LNCaP clone FGC (cell line): ENCODE data around the gene TFDP2.

Experiments
- DNase-seq: peaks from one replicate; pipeline ENCODE4 v3.0.0-alpha.2; 2011; ENCODE audit warnings: low read depth
- H3K4me3 ChIP-seq: 2 replicates; pipeline ENCODE4 v1.5.1; 2011; ENCODE audit warnings: mild to moderate bottlenecking, low read depth, low read length, control low read depth
- TF ChIP-seq, protein P1 (sequence below): IDR thresholded peaks from 2 replicates; pipeline ENCODE4 v1.5.1; 2012; ENCODE audit warnings: mild to moderate bottlenecking; ENCODE audit not compliant: control insufficient read depth, insufficient read depth; ENCODE audit errors: extremely low read depth

TFDP2 gene

DNA sequence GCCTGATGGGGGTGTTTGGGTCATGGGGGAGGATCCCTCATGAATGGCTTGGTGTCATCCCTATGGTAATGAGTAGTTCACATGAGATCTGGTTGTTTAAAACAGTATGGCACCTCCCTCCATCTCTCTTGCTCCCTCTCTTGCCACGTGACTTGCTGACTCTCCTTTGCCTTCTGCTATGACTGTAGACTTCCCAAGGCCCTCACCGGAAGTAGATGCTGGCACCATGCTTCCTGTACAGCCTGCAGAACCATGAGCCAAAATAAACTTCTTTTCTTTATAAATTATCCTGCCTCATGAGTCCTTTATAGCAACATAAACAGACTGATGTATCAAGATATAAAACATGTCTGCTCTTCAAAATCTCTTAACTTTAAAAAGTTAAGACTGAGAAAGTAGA, 96.1 kb downstream of the TFDP2 start:
- TF ChIP-seq, protein P1, sequence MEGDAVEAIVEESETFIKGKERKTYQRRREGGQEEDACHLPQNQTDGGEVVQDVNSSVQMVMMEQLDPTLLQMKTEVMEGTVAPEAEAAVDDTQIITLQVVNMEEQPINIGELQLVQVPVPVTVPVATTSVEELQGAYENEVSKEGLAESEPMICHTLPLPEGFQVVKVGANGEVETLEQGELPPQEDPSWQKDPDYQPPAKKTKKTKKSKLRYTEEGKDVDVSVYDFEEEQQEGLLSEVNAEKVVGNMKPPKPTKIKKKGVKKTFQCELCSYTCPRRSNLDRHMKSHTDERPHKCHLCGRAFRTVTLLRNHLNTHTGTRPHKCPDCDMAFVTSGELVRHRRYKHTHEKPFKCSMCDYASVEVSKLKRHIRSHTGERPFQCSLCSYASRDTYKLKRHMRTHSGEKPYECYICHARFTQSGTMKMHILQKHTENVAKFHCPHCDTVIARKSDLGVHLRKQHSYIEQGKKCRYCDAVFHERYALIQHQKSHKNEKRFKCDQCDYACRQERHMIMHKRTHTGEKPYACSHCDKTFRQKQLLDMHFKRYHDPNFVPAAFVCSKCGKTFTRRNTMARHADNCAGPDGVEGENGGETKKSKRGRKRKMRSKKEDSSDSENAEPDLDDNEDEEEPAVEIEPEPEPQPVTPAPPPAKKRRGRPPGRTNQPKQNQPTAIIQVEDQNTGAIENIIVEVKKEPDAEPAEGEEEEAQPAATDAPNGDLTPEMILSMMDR: no peak
- DNase-seq: no peak
- H3K4me3 ChIP-seq: no peak overlapping the region

DNA sequence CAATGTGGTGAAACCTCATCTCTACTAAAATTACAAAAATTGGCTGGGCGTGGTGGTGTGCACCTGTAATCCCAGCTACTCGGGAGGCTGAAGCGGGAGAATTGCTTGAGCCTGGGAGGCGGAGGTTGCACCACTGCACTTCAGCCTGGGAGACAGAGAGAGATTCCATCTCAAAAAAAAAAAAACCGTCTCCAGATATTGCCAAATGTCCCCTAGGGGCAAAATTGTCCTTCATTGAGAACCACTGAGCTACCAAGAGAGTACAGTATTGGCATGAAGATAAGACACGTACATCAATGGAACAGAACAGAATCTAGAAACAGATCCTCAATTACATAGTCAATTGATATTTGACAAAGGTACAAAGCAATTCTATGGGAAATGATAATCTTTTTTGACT, 98.0 kb downstream of the TFDP2 start:
- no peak overlapping the region for H3K4me3 ChIP-seq
- TF ChIP-seq, protein P1: no peak
- no peak for DNase-seq

DNA sequence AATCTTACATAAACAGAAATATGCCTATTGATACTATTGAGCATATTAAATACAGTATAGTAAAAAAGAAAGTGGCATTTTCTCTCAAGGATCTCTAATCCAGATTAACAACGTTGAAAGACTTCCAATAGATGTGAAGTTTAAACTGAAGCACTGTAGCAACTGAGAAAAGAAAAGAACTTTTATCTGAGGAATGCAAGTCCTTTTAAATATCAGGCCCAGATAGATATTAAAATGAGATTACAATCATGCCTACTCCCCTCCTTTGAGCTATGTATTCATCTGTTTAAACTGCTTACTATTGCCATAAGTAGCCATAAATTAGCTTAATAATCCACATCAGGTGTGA, 102.3 kb downstream of the TFDP2 start:
- TF ChIP-seq, protein P1: no peak
- no peak for DNase-seq
- no peak overlapping the region for H3K4me3 ChIP-seq

DNA sequence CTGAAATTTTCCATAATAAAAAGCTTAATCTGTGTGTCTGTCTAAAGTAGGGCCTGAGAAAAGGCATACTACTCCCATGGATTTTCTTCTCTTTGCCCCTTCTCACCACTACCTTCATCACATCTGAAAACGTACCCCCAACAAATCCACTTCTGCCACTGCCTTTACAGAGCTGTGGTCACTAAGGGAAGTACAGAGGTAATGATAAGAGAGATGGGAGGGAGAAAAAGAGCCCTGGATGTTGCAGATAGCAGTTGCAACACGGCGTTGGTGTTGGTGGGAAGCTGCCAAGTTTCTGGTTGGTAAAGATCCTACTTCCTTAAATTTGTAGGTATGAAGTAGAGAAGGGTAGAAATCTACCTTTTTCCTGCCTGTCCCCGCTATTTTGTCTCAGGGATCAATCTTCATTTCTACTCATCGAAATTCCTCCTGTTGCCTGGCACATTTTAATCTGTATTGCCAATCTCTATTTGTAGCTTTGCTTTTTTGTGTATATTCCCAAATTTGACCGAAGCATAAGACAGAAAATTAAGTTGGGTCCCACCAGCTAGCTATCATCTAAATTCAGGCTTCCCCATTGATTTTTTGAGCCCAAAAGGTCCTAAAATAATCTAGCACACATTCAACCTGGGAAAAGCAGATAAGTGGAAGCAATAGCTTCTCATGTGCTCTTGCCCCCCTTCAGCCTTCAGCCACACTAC, 102.9 kb downstream of the TFDP2 start:
- no peak for DNase-seq
- TF ChIP-seq, protein P1: no peak
- no peak overlapping the region for H3K4me3 ChIP-seq

DNA sequence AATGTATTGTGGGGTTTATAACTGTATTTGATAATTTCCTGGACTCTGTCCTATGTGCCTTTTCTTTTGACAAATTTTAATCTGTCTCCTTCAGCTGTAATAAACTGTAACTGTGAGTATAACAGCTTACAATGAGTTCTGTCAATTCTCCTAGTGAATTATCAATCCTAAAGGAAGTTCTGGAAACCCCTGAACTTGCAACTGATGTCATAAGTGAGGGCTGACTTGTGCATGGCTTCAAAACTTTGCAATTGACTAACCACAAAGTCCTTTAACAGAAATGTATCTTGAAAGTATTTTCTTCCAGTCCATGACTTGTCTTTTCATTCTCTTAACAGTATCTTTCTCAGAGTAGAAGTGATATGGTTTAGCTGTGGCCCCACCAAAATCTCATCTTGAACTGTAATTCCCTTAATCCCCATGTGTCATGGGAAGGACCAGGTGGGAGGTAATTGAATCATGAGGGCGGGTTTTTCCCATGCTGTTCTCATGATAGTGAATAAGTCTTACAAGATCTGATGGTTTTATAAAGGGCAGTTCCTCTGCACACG, 108.3 kb downstream of the TFDP2 start:
- no peak for DNase-seq
- TF ChIP-seq, protein P1: no peak

DNA sequence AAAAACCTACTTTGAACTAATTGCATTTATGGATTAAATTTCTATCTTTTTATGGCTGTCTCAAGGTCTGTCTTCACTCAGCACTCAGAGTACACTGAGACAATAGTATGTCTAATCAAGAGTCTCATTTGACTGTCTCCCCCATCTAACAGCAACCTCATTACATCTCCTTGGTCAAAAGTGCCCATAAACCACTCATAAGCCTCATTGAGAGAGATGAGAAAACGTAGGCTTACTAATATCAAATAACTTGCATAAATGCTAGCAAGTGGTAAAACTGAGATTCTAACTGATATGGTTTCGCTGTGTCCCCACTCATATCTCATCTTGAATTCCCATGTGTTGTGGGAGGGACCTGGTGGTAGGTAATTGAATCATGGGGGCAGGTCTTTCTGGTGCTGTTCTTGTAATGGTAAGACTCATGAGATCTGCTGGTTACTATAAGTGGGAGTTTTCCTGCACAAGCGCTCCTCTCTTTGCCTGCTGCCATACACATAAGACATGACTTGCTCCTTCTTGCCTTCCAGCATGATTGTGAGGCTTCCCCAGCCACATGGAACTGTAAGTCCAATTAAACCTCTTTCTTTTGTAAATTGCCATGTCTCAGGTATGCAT, 113.9 kb downstream of the TFDP2 start:
- TF ChIP-seq, protein P1: no peak
- DNase-seq: no peak
- no peak overlapping the region for H3K4me3 ChIP-seq

More for the DNA sequence above, 108.3 kb downstream of the TFDP2 start:
- no peak overlapping the region for H3K4me3 ChIP-seq
